A549 (cell line): ENCODE results near the gene ZNF680.

ENCODE experiments used
- CBX2 ChIP-seq: fragments of 200-600 bp; sonication (generic); IDR thresholded peaks from 2 replicates; pipeline ENCODE4 v1.6.1; 2016; ENCODE audit warnings: low read depth, mild to moderate bottlenecking, borderline replicate concordance
- CEBPB ChIP-seq, 2 experiments: fragments of >200 bp in 1 of 2; sonication (Bioruptor Twin) in 1 of 2; formaldehyde crosslinking in 1 of 2; IDR thresholded peaks; 2 replicates each; pipeline ENCODE4 v1.6.1; 2012 to 2016
- CHD2 ChIP-seq: fragments of 150-350 bp; IDR thresholded peaks from 2 replicates; pipeline ENCODE4 v1.6.1; 2014; ENCODE audit warnings: low read length; ENCODE audit not compliant: partially characterized antibody
- JUNB ChIP-seq: fragments of >200 bp; sonication (Bioruptor Twin); formaldehyde crosslinking; IDR thresholded peaks from 2 replicates; pipeline ENCODE4 v1.6.1; 2016
- POLR2A ChIP-seq: IDR thresholded peaks from 2 replicates; pipeline ENCODE4 v1.6.1; 2012; ENCODE audit warnings: mild to moderate bottlenecking, low read length
- RAD21 ChIP-seq, 2 experiments: fragments of >200 bp in 1 of 2; sonication (Bioruptor Twin) in 1 of 2; formaldehyde crosslinking in 1 of 2; IDR thresholded peaks in 1 of 2; conservative IDR thresholded peaks in 1 of 2; 2 replicates in 1 of 2; 3 replicates in 1 of 2; pipeline ENCODE4 v1.6.1; 2012 to 2018; ENCODE audit warnings: inconsistent platforms in 1 of 2
- TF ChIP-seq, protein P1 (sequence below): fragments of >200 bp; sonication (Bioruptor Twin); formaldehyde crosslinking; IDR thresholded peaks from 3 replicates; pipeline ENCODE4 v1.5.1; 2016
- TF ChIP-seq, protein P2 (sequence below): fragments of 200-600 bp; sonication (generic); IDR thresholded peaks from 2 replicates; pipeline ENCODE4 v1.6.1; 2016; ENCODE audit warnings: antibody characterized with exemption, mild to moderate bottlenecking, moderate library complexity

DNA sequence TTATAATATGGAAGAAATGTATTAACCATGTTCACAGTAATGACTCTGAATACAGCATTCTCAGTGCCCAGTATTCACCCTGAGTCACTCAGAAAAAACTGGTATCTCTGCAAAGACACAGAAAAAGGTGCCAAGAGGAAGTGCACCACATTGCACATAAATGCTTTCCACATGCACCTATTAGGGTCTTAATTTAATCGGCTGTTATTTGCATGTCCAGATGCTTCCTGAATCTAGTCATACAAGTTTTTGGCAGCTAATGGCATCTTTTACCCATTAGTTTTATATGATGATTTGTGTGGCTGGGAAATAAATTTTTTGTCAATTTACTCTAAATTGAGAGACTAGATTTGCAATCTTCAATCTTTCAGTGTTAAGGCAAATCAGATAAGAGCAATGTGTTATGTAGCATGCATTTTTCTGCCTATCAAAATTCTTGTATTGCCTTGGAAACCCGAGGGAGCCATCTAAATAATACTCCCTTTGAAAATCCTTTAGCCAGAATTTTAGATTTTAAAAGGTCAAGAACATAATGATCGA is 58.2 kb downstream of the ZNF680 start:
- TF ChIP-seq, protein P1, sequence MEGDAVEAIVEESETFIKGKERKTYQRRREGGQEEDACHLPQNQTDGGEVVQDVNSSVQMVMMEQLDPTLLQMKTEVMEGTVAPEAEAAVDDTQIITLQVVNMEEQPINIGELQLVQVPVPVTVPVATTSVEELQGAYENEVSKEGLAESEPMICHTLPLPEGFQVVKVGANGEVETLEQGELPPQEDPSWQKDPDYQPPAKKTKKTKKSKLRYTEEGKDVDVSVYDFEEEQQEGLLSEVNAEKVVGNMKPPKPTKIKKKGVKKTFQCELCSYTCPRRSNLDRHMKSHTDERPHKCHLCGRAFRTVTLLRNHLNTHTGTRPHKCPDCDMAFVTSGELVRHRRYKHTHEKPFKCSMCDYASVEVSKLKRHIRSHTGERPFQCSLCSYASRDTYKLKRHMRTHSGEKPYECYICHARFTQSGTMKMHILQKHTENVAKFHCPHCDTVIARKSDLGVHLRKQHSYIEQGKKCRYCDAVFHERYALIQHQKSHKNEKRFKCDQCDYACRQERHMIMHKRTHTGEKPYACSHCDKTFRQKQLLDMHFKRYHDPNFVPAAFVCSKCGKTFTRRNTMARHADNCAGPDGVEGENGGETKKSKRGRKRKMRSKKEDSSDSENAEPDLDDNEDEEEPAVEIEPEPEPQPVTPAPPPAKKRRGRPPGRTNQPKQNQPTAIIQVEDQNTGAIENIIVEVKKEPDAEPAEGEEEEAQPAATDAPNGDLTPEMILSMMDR: no peak
- no peak for TF ChIP-seq CHD2
- no peak for TF ChIP-seq CBX2
- TF ChIP-seq POLR2A: no peak
- no peak for TF ChIP-seq RAD21 (conservative IDR thresholded peaks at IDR 0.05 in 1 of 2, IDR thresholded peaks at IDR 0.05 in 1 of 2)
- TF ChIP-seq CEBPB (IDR thresholded peaks at IDR 0.05): no peak
- TF ChIP-seq, protein P2, sequence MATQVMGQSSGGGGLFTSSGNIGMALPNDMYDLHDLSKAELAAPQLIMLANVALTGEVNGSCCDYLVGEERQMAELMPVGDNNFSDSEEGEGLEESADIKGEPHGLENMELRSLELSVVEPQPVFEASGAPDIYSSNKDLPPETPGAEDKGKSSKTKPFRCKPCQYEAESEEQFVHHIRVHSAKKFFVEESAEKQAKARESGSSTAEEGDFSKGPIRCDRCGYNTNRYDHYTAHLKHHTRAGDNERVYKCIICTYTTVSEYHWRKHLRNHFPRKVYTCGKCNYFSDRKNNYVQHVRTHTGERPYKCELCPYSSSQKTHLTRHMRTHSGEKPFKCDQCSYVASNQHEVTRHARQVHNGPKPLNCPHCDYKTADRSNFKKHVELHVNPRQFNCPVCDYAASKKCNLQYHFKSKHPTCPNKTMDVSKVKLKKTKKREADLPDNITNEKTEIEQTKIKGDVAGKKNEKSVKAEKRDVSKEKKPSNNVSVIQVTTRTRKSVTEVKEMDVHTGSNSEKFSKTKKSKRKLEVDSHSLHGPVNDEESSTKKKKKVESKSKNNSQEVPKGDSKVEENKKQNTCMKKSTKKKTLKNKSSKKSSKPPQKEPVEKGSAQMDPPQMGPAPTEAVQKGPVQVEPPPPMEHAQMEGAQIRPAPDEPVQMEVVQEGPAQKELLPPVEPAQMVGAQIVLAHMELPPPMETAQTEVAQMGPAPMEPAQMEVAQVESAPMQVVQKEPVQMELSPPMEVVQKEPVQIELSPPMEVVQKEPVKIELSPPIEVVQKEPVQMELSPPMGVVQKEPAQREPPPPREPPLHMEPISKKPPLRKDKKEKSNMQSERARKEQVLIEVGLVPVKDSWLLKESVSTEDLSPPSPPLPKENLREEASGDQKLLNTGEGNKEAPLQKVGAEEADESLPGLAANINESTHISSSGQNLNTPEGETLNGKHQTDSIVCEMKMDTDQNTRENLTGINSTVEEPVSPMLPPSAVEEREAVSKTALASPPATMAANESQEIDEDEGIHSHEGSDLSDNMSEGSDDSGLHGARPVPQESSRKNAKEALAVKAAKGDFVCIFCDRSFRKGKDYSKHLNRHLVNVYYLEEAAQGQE: no peak
- no peak for TF ChIP-seq JUNB
